HG03457 (cell line): Measurements from ENCODE around the gene VAV3.

Experiments used
- ATAC-seq: cut with Tn5 transposase; IDR thresholded peaks from one replicate; pipeline ENCODE4 v1.9.1; 2021; ENCODE audit warnings: moderate number of reproducible peaks; ENCODE audit not compliant: unreplicated experiment

VAV3 gene

DNA sequence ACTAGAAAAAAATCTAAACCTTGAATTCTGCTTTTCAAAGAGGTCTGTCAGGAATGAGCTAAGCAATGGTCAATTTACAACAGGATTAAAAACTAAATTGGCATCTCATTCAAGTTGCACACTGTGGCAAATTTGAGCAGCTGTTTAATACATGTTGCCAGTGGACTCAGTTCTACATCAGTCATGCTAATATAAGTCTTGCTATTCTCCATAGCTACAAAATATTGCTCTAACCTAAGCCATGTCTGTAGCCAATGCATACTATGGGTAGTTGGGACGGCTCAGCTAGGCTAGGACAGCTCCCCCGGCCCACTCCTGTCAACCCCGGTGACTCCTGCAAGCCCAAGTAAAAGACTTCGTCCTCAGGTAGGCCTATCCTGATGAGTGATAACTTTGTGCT lies 10.9 kb upstream of the VAV3 start:
- no peak for ATAC-seq

DNA sequence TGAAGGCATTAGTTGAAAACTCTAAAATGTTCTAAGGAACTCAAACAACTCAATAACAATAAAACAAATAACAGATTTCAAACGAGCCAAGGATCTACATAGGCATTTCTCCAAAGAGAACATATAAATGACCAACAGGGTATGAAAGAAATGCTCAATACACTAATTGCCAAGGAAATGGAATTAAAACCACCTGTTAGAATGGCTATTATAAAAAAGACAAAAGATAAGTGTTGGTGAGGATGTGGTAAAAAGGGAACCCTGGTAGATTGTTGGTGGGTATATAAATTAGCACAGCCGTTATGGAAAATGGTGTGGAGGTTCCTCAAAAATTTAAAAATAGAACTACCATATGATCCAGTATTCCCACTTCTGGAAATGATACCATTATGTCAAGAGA lies 9.1 kb upstream of the VAV3 start:
- no peak for ATAC-seq

DNA sequence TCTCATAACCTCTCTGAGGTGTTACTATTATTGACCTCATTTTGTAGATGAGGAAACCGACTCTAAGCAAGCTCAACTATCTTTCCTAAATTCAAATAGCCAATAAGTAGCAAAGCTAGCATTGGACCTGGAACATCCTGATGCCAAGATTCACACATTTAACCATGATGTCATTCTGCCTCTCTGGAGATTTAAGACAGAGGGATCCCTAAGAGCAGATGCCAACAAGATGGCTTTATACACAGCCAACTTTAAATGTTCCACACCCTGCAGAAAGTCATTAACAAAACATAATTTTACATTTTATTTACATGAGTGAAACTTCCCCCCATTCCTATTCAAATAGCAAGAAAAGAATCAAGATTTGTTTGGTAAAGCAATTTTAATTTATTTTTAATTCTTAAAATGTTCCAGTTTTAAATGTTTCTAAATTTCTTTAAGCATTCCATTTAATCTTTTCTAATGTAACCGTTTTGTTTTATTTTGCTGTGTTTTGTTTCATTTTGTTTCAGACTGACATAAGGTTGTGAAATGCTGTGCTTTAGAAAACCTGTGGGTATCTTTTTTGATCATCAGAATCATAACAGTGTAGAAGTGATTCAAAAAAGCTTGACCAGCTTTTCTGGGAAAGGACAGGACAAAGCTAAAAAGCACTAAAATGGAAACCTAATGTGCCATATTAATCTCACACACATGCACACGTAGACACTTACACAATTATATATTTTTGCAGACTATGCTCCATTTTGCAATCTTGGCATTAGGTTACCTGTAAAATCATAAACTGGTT lies 7.6 kb upstream of the VAV3 start:
- no peak for ATAC-seq

DNA sequence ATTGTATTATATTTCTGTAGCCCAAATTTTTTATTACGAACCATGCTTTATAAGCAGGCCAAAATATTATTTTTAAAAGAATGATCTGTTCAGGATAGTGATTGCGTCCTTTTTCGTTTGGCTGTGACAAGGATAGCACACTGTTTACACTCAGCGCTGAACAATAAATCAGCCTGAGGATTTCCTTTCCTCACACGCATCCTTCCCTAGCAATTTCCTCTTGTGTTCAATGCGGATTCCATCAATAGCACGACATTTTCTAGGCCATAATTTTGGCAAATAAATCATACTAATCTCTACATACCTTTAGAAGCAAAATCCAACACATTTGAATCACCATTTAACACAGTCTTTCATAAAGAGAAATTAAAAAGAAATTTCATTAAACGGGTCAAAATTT lies 1.6 kb upstream of the VAV3 start:
- no peak for ATAC-seq

DNA sequence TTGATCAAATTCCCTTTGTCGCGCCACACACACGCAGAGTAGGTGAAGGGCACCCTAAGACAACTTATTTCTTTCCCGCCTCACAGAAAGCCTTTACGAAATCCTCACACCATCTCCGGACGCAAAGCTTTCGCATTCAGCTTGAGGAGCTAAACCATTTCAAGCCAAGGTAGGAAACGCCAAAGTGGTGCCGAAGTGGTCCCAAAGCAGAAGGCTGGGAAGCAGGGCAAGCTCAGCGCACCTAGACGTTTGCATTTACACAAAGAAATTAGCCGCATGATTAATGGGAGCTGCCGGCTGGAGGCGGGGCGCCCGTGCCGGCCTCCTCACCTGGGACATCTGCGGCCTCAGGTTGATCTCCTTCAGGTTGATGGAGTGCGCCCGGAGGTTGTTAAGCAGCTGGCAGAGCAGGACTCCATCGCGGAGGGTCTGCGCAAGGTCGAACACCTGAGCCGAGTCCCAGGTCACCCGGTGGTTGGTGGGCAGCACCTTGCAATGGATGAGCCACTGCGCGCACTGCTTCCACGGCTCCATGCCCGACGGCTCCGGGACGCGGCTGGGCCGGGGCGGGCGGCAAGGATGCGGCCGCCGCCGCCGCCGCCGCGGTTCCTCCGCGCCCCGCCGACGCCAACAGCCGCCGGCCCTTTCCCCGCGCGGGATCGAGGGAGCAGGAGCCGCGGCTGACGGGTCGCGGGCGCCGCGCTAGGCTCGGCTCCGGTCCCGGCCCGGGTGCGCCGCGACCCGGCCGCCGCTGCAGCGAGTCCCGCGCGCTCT lies 457 bp downstream of the VAV3 start:
- no peak for ATAC-seq

DNA sequence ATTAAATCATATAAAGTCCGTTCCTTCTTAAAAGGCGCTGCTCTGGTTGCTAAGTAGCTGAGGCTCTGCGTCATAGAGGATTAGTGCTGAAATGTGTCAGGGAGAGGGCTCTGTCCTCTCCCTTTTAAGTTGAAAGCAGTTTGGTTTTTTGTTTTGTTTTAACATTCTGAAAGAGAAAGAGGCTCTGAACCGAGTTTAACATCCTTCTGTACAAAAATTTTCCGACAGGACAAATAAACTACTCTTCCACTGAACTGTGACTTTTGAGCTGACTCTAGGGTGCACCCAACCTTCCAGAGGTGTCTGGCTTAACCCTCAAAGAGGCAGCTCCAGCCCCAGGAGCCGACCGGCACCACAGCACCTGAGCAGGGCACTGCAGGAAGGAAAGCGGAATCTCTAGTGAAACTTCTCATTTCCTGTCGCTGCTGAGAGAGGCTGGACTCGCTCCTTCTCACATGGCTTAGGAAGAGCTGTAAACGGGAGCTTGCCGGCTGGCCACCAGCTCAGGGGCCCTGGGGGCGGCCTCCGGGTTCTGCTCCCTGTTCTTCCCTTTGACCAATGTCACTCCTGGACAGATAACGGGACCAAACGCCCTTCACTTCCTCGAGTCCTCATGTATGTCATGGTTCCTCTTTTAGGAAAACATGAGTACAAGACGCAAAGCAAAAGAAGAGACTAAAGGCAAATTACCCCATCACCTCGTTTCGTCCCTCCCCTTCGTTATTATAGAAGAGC lies 1.2 kb downstream of the VAV3 start:
- ATAC-seq, result peak; percentile 91

DNA sequence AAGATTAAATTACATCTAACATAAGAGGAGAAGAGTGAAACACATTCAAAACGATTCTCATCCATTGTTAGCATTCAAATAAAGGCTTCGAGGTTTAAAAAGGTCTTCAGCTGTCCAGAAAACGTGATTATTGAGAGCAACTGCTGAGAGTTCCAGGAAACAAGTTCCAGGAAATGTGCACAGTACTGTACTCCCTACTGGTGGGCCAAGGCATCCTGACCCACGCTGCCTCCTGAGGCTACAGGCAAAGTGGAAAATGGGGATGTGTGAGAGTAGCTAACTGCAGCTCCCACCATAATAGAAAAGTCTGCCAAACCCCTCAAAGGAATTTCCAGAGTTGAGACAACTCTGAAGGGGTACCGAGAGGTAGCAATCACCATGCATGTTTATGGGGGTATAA lies 2.0 kb downstream of the VAV3 start:
- ATAC-seq, result no peak

DNA sequence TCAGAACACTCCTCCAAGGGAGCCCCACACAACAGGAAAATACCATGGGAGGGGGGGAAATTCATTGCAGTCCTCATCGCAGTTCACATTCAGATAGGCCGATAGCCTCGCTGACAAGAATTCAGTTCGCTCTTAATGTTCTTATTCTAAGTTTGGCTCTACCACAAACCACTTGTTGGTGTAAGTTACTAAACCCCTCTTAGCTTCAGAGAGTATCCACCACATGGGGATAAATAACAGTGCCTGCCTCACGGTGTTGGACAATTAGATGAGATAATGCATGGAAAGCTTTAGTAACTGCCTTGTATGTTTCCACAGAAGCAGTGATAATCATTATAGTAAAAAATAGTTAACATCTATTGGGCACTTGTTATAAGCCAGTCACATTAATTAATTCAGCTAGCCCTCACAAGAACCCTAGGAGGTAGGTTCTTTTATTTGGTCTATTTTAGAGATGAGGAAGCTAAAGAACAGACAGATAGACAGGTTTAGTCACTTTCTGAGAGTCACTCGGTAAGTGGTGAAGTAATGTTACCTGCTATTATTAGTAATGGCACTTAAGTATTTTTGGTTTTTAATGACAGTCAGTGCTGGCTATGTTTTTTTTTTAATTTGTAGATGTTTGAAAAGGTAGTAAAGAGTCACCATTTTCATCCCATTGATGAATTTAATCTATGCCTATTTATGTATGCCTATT lies 10.1 kb downstream of the VAV3 start:
- ATAC-seq, result no peak

DNA sequence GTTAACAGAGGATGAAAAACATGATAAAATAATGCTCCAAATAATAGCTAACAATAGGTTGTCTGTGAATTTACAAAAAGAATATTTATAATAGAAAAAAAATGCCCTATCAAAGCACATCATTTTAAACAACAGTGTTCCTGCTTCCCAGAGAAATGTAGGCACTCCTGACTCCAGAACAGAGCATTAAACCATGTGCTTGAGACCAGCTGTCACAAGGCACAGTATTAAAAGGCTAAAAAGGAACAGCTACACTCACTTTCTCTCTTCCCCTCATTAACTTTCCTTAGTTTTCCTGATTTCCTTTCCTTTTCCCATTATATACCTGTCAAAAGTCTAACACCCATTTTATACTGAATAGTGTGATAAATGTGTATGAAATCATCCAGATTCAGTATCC lies 10.9 kb downstream of the VAV3 start:
- ATAC-seq, result no peak

DNA sequence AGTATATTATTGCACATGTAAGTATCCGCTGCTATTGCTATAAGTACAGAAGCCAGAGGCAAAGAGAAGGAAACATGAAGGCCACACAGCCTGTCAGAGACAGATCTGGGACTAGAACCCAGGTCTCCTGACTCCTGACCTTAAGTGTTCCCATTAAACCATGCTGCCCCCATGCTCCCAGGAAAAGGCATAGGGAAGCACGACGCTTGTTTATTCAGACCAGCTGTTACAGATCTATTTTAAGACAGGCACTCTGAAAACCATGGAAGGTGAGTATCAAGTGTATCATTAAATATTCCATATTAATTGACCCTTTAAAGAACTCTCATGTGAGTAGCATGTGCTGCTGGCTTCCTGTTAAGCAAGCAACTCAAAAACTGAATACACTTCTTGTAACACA lies 11.4 kb downstream of the VAV3 start:
- no peak for ATAC-seq

DNA sequence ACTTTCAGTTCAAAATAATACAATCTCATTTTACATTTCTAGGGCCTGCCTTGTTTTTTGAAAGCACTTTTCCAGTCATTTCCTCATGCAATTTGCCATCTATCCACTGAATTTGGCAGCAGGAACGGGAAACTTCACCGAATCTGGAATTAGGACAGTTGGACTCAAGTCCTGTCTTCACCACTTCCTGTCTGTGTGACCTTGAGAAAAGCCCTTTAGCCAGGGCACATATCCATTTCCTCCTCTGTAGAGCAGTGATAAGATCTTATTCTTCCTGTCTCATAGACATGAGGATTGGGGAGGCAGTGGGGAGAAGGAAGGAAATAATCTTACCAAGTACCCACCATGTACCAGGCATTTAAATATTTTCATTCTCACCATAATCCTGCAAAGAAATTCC lies 12.0 kb downstream of the VAV3 start:
- ATAC-seq, result no peak

DNA sequence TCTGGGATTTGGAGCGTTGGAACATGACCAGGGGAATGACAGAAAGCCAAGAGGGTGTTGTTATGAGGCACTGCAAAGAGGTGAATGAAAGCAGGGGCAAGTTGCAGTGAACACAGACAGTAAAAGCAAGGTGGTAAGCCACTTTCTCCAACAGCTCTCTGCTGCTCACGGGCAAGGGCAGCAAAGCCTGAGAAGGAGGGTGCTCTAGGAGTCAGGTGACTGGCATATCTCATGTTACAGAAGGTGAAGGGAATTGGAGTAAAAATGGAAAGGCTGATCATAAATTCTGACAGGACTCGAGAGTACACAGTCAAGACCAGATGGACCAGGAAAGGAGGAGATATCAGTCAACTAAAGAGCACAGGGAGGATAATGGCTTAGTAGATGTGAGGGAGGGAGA lies 14.5 kb downstream of the VAV3 start:
- ATAC-seq, result no peak

DNA sequence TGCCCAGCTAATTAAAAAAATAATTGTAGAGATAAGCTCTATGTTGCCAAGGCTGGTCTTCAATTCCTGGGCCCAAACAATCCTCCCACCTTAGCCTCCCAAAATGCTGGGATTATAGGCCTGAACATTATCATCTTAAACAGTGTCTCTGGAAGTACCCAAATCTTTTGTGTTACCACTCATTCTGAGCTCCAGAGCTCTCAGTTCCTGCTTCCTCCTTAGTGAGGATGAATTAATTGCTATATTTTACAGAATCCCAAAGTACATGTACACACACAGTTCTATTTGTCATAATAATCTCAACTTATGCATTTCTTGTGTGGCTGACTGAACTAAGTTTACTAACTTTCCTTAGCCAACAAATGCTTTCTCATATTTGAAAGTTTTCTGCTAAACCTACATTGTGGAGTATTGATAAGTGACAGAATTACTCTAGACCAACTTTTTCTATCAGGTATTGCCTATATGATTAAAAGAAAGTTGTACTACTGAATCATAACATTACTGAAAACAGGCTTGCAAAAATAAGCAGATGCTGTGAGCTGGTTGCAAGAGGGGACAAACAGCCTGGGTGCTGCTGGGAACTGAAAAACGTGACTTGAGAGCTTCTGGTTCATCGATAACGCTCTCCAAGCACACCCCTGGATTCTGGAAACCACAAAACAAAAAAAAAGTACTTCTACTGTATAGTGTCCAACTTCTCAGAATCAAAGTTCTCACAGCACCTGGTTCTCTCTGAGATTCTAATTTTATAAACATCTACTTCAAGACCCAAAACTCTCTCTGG lies 15.3 kb downstream of the VAV3 start:
- no peak for ATAC-seq

DNA sequence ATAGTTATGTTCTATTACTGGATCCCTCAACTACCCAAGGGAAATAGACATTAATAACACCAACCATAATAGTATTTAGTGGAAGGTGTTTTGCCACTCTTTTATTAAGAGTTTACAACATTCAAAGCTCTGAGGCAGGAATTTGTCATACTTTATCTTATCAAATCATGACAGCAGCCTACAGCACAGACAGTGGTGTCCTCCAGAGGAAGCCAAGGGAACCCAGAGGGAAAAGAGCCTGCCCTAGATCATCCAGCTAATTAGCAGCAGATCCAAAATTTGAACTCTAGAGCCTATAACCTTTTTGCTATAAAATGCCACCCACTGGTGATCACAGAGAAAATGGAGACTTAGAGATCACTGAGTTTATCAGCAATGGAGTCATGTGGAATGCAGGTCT lies 18.2 kb downstream of the VAV3 start:
- ATAC-seq, result no peak

DNA sequence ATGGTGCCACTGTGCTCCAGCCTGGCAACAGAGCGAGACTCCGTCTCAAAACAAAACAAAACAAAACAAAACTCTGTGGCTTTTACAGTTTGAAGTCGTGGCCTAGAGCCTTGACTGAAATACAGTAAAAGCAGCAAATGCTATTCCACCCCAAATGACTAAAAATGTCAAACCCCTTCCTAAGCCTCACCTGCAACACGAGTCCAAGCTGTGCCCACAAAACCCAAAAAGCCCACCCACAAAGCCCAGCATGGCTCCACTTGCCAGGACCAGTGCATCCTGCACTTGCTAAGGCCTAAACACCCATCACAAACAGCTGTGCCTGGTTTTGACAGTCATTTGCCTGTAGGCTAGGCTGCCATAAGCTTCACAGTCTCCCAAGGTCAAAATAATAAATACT lies 21.3 kb downstream of the VAV3 start:
- ATAC-seq, result no peak

DNA sequence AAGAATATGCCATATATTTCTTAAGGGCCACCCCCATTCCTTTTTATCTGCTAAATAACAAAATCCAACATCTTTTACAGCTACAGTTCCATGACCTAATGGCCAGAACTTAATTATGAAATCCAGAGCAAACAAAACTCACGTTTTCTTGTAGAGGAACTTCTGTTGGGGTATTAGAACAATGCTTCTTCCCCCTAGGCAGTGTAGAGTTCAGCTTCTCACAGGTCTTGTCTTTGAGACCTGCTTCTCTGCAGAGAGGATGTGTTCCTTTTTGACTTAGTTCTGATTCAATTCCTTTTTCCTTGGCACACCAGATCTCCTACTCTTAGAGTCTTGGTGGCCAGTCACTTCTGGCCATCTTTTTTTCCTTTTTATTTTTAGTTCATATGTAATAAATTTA lies 22.2 kb downstream of the VAV3 start:
- ATAC-seq, result no peak

DNA sequence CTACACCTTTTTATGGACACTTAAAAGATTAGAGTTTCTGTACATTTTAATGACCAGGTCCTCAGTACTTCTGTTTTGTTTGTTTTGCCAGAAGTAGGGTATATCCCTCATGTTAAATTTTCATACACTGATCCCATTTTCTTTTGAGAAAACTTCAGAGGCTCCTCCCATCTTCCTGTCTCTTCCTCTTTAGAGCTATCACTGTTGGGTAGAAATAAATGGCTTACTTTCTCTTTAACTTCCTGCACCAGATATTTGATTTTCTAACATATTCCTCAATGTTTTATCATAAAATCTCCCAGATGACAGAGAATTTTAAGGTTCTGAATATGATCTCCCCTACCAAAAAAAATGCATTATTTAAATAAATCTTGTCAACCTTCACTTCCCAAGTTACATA lies 23.4 kb downstream of the VAV3 start:
- ATAC-seq, result no peak

DNA sequence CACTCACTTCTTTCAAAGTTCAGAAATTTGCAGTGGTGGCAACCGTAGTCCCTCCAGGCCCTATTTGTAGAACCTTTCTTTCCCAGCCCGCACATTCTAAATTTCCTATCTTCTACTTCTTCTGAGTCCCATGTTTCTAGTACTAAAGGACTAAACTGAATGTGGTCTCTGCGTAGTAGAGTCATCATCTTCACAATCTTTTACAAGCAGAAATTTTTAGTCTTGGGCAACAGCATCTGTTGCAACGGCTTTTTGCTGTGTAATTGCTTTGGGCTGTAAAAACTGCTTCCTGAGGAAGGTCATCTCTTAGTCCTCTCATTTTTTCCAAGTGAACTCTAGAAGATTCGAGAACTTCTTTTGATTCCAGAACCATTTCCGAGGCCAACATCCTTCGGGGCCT lies 23.9 kb downstream of the VAV3 start:
- no peak for ATAC-seq

DNA sequence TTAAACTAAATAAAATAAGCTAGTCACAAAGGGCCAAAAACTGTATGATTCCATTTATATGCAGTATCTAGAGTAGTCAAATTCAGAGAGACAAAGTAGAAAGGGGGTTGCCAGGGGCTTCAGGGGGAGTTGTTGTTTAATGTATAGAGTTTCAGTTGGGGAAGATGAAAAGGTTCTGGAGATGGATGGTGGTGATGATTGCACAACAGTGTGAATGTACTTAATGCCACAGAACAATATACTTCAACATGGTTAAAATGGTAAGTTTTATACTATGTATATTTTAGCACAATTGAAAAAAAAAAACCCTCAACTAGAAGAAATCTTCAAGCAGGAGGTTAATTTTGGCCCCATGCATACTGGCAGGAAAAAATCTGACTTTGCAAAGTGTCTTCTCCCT lies 24.3 kb downstream of the VAV3 start:
- ATAC-seq, result no peak

DNA sequence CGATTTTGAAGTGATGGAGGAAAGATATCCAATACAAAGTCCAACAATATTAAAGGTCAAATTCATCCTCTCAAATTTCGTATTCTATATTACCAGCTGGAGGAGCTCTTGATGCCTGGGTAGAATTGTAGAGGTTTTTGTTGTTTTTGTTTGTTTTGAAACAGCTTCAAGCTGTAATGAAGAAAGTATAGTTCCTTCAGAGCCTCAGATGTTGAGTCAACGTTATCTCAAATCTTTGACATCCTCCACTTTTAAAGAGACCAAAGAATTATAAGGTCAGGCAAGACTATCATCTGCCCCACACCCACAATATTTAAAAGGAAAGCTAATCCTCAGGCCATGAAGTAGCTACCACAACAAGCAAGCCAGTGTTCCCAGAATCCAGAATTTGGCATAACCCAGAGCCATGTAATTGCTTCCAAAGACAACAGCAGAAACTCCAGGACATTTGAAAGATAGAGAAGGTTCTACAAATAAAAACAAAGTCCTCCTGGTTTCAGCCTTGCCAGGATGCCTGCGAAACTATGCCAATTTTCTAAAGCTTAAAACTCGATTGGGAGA lies 24.9 kb downstream of the VAV3 start:
- no peak for ATAC-seq
